Osteocyte (in vitro differentiated cells): Measurements from ENCODE around the gene GTF2IRD2. TPM values are rescaled to one million over a fixed set of nuclear protein-coding genes. Genes with fewer than 3 reads are reported as not detected.
"Not testable (repeated sequence)": the region's sequence is repeated elsewhere in the genome, so short reads cannot be mapped to it uniquely, and the experiment has no call there.

ENCODE experiments used
- DNase-seq: peaks from one replicate; pipeline ENCODE4 v3.0.0; 2021; ENCODE audit warnings: mixed read lengths; ENCODE audit not compliant: unreplicated experiment; ENCODE audit errors: extremely low spot score
- H3K27ac Mint-ChIP-seq: one replicate; pipeline ENCODE4 v1.8.0; 2021; ENCODE audit warnings: mild to moderate bottlenecking, mixed read lengths; ENCODE audit not compliant: unreplicated experiment
- H3K27me3 Mint-ChIP-seq: one replicate; pipeline ENCODE4 v1.8.0; 2021; ENCODE audit warnings: mixed read lengths; ENCODE audit not compliant: unreplicated experiment
- H3K36me3 Mint-ChIP-seq: one replicate; pipeline ENCODE4 v1.8.0; 2021; ENCODE audit warnings: mixed read lengths; ENCODE audit not compliant: unreplicated experiment
- H3K4me1 Mint-ChIP-seq: one replicate; pipeline ENCODE4 v1.8.0; 2021; ENCODE audit warnings: mixed read lengths; ENCODE audit not compliant: unreplicated experiment
- H3K4me3 Mint-ChIP-seq: one replicate; pipeline ENCODE4 v1.8.0; 2021; ENCODE audit warnings: mild to moderate bottlenecking, moderate library complexity, mixed read lengths; ENCODE audit not compliant: unreplicated experiment
- H3K9me3 Mint-ChIP-seq: one replicate; pipeline ENCODE4 v1.8.0; 2021; ENCODE audit warnings: mixed read lengths; ENCODE audit not compliant: unreplicated experiment
- total RNA-seq: library from RNA; stranded (reverse); gene quantifications from 2 replicates; pipeline ENCODE4 v1.2.1, GENCODE V29; 2021

The GTF2IRD2 gene
- total RNA-seq, 1 donor from 2014 or later, result 27.6 TPM

DNA sequence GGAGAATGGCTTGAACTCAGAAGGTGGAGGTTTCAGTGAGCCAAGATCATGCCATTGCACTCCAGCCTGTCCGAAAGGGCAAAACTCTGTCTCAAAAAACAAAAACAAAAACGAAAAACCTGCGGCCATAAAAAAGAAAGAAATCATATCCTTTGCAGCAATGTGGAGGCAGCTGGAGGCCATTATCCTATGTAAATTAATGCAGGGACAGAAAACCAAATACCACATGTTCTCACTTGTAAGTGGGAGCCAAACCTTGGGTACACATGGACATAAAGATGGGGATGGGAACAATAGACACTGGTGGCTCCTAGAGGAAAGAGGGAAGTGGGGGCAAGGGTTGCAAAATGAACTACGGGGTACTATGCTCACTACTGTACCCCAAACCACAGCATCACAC, 21.0 kb downstream of the GTF2IRD2 start:
- DNase-seq, H3K4me1 Mint-ChIP-seq, H3K4me3 Mint-ChIP-seq, H3K9me3 Mint-ChIP-seq, H3K27me3 Mint-ChIP-seq, H3K36me3 Mint-ChIP-seq, H3K27ac Mint-ChIP-seq: not testable (repeated sequence)

DNA sequence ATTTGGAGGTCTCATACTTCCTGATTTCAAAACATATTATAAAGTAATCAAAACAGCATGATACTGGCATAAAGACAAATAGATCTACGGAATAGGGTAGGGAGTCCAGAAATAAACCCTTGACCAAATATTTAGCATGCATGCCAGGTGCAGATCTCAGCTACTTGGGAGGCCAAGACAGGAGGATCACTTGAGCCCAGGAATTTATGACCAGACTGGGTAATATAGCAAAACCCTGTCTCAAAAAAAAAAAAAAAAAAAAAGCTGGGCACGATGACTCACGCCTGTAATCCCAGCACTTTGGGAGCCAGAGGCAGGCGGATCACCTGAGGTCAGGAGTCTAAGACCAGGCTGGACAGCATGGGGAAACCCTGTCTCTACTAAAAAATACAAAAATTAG, 21.4 kb downstream of the GTF2IRD2 start:
- H3K4me3 Mint-ChIP-seq, H3K27ac Mint-ChIP-seq, H3K4me1 Mint-ChIP-seq, H3K36me3 Mint-ChIP-seq, H3K27me3 Mint-ChIP-seq, DNase-seq, H3K9me3 Mint-ChIP-seq: not testable (repeated sequence)

DNA sequence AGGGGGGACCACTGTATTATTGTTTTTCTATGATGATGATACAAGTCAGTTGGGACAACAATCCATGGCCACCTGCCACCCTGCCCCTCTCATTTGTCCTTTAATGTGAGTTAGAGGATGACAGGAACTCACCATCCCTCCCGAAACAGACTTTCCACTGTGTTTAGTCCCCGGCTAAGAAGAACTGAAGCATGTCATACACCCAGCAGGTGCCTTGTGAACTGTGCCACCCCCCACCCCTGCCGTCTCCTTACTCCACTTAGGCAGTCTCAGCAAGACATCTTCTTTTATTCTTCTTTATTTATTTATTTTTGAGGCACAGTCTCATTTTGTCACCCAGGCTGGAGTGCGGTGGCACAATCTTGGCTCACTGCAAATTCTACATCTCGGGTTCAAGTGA, 30.1 kb downstream of the GTF2IRD2 start:
- not testable (repeated sequence) for H3K4me1 Mint-ChIP-seq, H3K36me3 Mint-ChIP-seq, H3K27me3 Mint-ChIP-seq, H3K9me3 Mint-ChIP-seq, H3K4me3 Mint-ChIP-seq, DNase-seq, H3K27ac Mint-ChIP-seq

DNA sequence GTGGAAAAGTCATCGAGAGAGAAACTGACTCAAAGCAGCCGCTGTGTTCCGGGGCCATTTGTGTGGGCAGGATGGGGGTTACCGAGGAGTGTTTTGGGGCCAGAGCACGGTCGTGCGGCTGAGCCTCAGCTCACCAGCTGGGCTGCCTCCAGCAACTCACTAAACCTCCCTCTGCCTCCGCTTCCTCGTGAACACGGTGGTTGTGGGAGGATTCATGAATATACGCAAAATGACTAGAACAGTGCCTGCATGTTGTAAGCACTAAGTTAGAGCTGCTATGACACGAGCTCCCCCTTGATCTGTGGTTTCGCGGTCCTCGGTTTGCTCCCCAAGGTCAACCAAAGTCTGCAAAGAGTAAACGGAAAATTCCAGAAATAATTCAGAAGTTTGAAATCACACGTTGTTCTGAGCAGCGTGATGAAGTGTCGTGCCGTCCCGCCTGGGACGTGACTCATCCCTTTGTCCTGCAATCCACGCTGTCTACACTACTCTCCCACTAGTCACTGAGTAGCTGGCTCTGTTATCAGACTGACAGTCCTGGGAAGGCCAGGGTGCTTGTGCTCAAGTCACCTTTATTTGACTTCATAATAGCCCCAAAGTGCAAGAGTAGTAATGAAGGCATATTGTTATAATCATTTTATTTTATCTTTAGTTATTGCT, 31.1 kb downstream of the GTF2IRD2 start:
- H3K36me3 Mint-ChIP-seq, H3K9me3 Mint-ChIP-seq, H3K4me3 Mint-ChIP-seq, H3K27me3 Mint-ChIP-seq, H3K4me1 Mint-ChIP-seq, H3K27ac Mint-ChIP-seq, DNase-seq: not testable (repeated sequence)

DNA sequence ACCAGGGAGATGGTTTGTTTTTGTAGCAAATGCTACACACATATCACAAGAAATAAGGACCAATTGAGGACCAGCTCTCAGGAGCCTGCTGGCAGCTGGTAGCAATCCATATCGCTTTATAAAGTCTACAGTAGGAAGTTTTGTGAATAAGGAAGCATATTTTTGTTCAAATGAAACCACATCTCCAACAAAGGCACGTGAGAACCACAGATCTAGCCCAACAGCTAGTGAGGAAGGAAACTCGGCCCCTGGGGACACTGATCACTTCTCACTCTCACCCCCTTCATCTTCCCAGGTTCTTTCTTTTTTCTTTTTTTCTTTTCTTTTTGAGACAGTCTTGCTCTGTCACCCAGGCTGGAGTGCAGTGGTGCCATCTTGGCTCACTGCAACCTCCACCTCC, 35.5 kb downstream of the GTF2IRD2 start:
- H3K4me1 Mint-ChIP-seq, H3K4me3 Mint-ChIP-seq, H3K27me3 Mint-ChIP-seq, H3K9me3 Mint-ChIP-seq, H3K36me3 Mint-ChIP-seq, DNase-seq, H3K27ac Mint-ChIP-seq: not testable (repeated sequence)

DNA sequence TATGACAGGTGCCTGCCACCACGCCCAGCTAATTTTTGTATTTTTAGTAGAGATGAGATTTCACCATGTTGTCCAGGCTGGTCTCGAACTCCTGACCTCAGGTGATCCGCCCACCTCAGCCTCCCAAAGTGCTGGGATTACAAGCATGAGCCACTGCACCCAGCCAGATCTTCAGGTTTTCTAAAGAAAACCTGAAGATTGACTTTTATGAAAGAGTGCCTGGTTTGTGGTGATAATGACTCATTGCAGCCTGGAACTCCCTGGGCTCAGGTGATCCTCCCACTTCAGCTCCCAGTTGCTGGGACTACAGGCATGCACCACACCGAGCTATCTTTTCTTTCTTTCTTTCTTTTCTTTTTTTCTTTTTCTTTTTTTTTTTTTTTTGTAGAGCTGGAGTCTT, 52.8 kb downstream of the GTF2IRD2 start:
- not testable (repeated sequence) for H3K4me3 Mint-ChIP-seq, H3K36me3 Mint-ChIP-seq, H3K27me3 Mint-ChIP-seq, H3K4me1 Mint-ChIP-seq, H3K9me3 Mint-ChIP-seq, H3K27ac Mint-ChIP-seq, DNase-seq

DNA sequence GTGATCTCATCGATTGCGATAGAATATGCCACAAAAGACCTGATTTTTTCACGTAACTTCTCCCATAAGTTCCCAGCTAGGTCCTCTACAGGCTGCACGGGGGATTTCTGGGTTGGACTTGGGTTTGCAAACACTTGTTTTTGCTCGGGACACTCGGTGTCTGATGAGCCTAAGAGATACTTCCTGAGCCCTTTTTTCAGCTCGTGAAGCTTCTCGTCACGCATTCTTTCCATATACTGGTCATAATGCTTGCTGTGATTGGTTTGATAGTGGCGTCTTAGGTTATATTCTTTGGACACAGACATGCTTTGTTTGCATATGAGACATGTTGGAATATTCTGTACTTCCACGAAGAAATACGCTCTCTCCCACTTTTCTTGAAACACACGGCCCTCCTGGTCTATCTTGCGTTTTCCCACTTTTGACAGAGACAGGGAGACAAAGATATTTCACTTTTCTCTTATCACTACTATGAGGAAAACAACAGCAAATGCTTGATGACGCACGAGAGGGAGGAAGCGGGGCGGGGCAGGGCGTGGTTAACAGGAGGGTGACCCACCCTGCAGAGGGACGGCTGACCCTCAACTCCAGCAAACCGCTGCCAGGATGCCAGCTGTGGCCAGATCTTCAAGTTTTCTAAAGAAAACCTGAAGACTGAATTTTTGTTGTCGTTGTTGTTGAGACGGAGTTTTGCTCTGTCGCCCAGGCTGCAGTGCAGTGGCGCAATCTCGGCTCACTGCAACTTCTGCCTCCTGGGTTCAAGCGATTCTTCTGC, 53.4 kb downstream of the GTF2IRD2 start:
- H3K27me3 Mint-ChIP-seq, H3K27ac Mint-ChIP-seq, H3K9me3 Mint-ChIP-seq, H3K4me3 Mint-ChIP-seq, DNase-seq, H3K4me1 Mint-ChIP-seq, H3K36me3 Mint-ChIP-seq: not testable (repeated sequence)

DNA sequence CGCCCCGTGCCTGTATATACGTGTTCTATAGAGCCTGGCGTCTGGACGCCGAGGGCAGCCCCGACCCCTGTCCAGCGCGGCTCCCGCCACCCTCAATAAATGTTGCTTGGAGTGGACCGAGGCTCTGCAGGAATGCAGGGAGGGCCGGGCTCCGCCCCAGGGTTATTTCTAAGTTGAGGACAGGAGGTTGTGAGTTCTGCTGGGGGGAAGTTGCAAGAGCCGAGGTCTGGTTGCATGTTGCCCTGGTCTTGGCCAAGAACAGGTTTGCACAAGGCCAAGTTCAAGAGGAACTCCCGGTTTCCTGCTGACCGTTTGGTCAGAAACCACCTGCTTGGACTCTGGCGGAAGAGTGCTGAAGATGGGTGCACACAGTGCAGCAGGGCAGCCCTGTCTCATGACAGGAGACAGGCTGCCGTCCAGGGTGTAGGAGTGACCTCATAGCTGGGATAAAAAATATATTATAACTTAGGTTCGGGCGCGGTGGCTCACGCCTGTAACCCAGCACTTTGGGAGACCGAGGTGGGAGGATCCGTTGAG, 62.1 kb downstream of the GTF2IRD2 start:
- not testable (repeated sequence) for H3K36me3 Mint-ChIP-seq, H3K9me3 Mint-ChIP-seq, H3K4me3 Mint-ChIP-seq

DNA sequence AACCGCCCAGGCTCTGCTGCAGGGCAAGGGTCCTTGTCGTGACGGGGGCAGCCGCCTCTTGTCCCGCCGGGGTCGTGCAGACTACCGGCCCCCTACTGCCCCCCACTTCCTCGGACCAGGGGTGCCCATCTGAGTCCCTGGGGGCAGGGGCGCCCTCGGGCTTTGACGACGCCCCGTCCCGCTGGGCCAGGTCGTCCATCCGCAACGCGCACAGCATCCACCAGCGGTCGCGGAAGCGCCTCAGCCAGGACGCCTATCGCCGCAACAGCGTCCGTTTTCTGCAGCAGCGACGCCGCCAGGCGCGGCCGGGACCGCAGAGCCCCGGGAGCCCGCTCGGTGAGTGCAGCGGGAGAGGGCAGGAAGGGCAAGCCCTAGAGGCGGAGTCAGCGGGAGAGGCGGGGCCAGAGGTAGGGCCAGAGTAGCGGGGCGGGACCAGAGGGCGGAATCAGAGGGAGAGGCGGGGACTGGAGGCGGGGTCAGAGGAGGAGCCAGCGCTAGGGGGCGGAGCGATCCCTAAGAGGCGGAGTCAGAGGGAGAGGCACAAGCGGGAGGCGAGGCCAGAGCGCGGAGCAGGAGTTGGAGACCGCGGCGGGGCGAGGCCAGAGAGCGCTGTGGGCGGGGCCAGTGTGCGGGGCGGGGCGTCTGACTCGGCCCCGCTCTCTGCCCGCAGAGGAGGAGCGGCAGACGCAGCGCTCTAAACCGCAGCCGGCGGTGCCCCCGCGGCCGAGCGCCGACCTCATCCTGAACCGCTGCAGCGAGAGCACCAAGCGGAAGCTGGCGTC, 62.8 kb downstream of the GTF2IRD2 start:
- not testable (repeated sequence) for H3K4me3 Mint-ChIP-seq

More for the DNA sequence above, 62.1 kb downstream of the GTF2IRD2 start:
- H3K4me1 Mint-ChIP-seq, H3K27me3 Mint-ChIP-seq, DNase-seq, H3K27ac Mint-ChIP-seq: not testable (repeated sequence)

DNA sequence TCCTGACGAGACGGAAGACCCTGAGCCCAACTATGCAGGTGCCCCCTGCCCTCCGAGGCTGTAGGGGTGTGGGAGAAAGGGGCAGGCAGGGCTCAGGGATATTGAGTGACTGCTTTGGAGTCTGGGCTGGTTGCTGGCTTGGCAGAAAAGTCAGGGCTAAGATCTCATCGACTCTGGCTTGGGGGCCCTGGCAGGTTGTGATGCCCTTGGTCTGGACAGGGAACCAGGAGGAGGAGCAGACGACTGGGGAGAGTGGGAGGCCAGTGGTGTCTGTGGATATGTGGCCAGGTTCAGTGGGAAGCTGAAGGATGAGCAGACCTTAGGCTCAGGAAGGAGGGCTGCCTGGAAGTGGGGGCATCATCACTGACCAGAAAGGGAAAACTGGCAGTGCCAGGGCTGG, 67.8 kb downstream of the GTF2IRD2 start:
- H3K27ac Mint-ChIP-seq, H3K4me3 Mint-ChIP-seq, H3K4me1 Mint-ChIP-seq, H3K36me3 Mint-ChIP-seq, H3K27me3 Mint-ChIP-seq, DNase-seq, H3K9me3 Mint-ChIP-seq: not testable (repeated sequence)

More for the DNA sequence above, 62.8 kb downstream of the GTF2IRD2 start:
- H3K9me3 Mint-ChIP-seq, H3K4me1 Mint-ChIP-seq, H3K27ac Mint-ChIP-seq, H3K36me3 Mint-ChIP-seq, H3K27me3 Mint-ChIP-seq: not testable (repeated sequence)
- peak; percentile 98 for DNase-seq

DNA sequence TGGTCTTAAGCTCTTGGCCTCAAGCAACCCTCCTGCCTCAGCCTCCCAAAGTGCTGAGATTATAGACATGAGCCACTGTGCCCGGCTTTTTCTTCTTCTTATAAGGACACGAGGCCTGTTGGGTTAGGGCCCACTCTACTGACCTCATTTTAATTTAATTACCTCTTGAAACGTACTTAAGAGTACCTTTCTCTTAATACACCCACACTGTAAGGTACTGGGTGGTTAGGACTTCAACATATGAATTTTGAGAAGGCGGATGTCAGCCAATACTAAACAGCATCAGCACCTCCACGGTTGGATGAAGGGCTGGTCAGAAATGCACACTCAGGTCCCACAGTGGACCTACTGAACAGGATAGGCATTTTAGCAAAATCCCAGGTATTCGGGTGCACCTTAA, 69.7 kb downstream of the GTF2IRD2 start:
- H3K4me3 Mint-ChIP-seq, DNase-seq, H3K27me3 Mint-ChIP-seq, H3K27ac Mint-ChIP-seq, H3K9me3 Mint-ChIP-seq, H3K36me3 Mint-ChIP-seq, H3K4me1 Mint-ChIP-seq: not testable (repeated sequence)

DNA sequence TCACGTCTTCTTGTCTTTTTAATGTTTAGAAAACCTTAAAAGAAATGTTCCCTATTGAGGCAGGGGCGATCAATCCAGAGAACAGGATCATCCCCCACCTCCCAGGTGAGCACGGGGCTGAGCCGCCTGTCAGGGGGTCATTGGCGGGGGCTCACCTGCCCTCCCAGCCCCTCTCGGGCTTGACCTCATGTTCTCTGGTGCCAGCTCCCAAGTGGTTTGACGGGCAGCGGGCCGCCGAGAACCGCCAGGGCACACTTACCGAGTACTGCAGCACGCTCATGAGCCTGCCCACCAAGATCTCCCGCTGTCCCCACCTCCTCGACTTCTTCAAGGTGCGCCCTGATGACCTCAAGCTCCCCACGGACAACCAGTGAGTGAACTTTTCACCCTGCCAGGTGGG, 72.4 kb downstream of the GTF2IRD2 start:
- not testable (repeated sequence) for H3K27me3 Mint-ChIP-seq, H3K4me1 Mint-ChIP-seq, H3K4me3 Mint-ChIP-seq, H3K36me3 Mint-ChIP-seq, H3K9me3 Mint-ChIP-seq, H3K27ac Mint-ChIP-seq, DNase-seq
